ENCODE data around the gene PLPPR1. TPM values are rescaled to one million over a fixed set of nuclear protein-coding genes. Genes with fewer than 3 reads are reported as not detected.

PLPPR1 gene
- total and polyA plus RNA-seq, 2 experiments from 2014 or later: 1.3 to 3.7 TPM

- peak; percentile 66 to 71 for TF ChIP-seq CTCF (conservative IDR thresholded peaks at IDR 0.05; ENCODE audit: low read depth in 2 of 2)
- no peak for TF ChIP-seq ETS1 (IDR thresholded peaks at IDR 0.05)
- TF ChIP-seq NANOG (IDR thresholded peaks at IDR 0.05; ENCODE audit: borderline replicate concordance): no peak
Observed at GRCh38 chr9:101176384-101176783, 147.9 kb downstream of the PLPPR1 start (continued).

GRCh38 chr9:101184813-101185278 lies 156.3 kb downstream of the PLPPR1 start:
- Histone ChIP-seq H4K20me1 (replicated peaks; ENCODE audit: insufficient read depth) (no peaks in the 10 kb centered on the region), H3K4me2 (no peak overlapping the region), H3K27ac (ENCODE audit: low read depth) (no peak overlapping the region), H3K36me3 (ENCODE audit: insufficient read depth) (no peaks in the 10 kb centered on the region), H3K4me3 (no peak overlapping the region), H3F3A (replicated peaks; ENCODE audit: low read depth) (no peaks in the 10 kb centered on the region), H3K4me1 (ENCODE audit: insufficient read depth) (no peaks in the 10 kb centered on the region), H2AFZ (no peak overlapping the region), H3K79me2 (replicated peaks; ENCODE audit: insufficient read depth) (no peaks in the 10 kb centered on the region), H3K27me3 (ENCODE audit: insufficient read depth) (no peaks in the 10 kb centered on the region), H3K9me2 (ENCODE audit: insufficient read depth) (no peaks in the 10 kb centered on the region)
- ATAC-seq (no peak), DNase-seq (ENCODE audit: low spot score) (no peak)
- no peaks in the 10 kb centered on the region for H3K27me3 Mint-ChIP-seq (ENCODE audit: insufficient read depth, low read depth, poor library complexity)
- H3K4me1 Mint-ChIP-seq: no peaks in the 10 kb centered on the region
- no peak overlapping the region for H3K4me3 Mint-ChIP-seq
- H3K9me3 Mint-ChIP-seq: no peaks in the 10 kb centered on the region
- no peaks in the 10 kb centered on the region for H3K36me3 Mint-ChIP-seq (ENCODE audit: low read depth)
- H3K27ac Mint-ChIP-seq: no peak overlapping the region
- TF ChIP-seq EZH2 (IDR thresholded peaks at IDR 0.05; ENCODE audit: low read depth, unreplicated experiment) (no peak), CTCF (conservative IDR thresholded peaks at IDR 0.05; ENCODE audit: low read depth in 2 of 2) (no peak), CREB1 (CRISPR knock-in tag; IDR thresholded peaks at IDR 0.05; ENCODE audit: low read depth) (no peak), REST (IDR thresholded peaks at IDR 0.05; ENCODE audit: unreplicated experiment) (no peak), ETS1 (IDR thresholded peaks at IDR 0.05) (no peak), NANOG (IDR thresholded peaks at IDR 0.05; ENCODE audit: borderline replicate concordance) (no peak), STAT1 (IDR thresholded peaks at IDR 0.05; ENCODE audit: unreplicated experiment) (no peak), POLR2AphosphoS5 (IDR thresholded peaks at IDR 0.05; ENCODE audit: low read depth) (no peak)

Data from GM23338 (cell line).